Embryonic facial prominence (tissue), 1 donor: Measurements from ENCODE around the gene NUP93.

Experiments
- DNase-seq: peaks from one replicate; pipeline ENCODE4 v3.0.0-alpha.2; 2016; ENCODE audit errors: extremely low spot score

The NUP93 gene

GRCh38 chr16:56892705-56893104 lies 162.8 kb downstream of the NUP93 start:
- no peak for DNase-seq

- DNase-seq = no peak
These were observed 164.5 kb downstream of the NUP93 start for GRCh38 chr16:56894331-56894917.

GRCh38 chr16:56895813-56896212 lies 165.9 kb downstream of the NUP93 start:
- no peak for DNase-seq

- no peak for DNase-seq
These were observed 166.3 kb downstream of the NUP93 start for GRCh38 chr16:56896244-56896643.

- DNase-seq = no peak
These were observed 167.3 kb downstream of the NUP93 start for GRCh38 chr16:56897026-56897799.

- no peak for DNase-seq
These were observed 168.9 kb downstream of the NUP93 start for GRCh38 chr16:56898847-56899246.
